Activated T-cell treated with anti-CD3 and anti-CD28 coated beads, Interleukin-2, amount 50 U/mL, for 72 hours (primary cell): ENCODE measurements around the gene BYSL. TPM values are rescaled to one million over a fixed set of nuclear protein-coding genes. Genes with fewer than 3 reads are reported as not detected.

Source experiments
- ATAC-seq, 2 donors: fragments of 150-1000 bp; cut with Tn5 transposase; replicated peaks in 1 of 2; 2 replicates each; pipeline ENCODE4 v1.10.0; 2021; ENCODE audit warnings: moderate library complexity in 2 of 2, mild to moderate bottlenecking in 1 of 2
- DNase-seq, 2 donors: peaks; one replicate each; pipeline ENCODE4 v3.0.0; 2021 to 2022; ENCODE audit warnings: mixed read lengths in 1 of 2
- H3K27ac Mint-ChIP-seq: one replicate; pipeline ENCODE4 v1.8.0; 2022; ENCODE audit warnings: mild to moderate bottlenecking, moderate library complexity, mixed read lengths
- H3K27me3 Mint-ChIP-seq: one replicate; pipeline ENCODE4 v1.8.0; 2022; ENCODE audit warnings: low read depth, mixed read lengths
- H3K36me3 Mint-ChIP-seq, 2 donors: one replicate each; pipeline ENCODE4 v1.8.0; 2022; ENCODE audit warnings: mixed read lengths in 2 of 2, mild to moderate bottlenecking in 1 of 2; ENCODE audit not compliant: insufficient read depth in 2 of 2
- H3K4me1 Mint-ChIP-seq: one replicate; pipeline ENCODE4 v1.8.0; 2022; ENCODE audit warnings: low read depth, mixed read lengths
- H3K4me3 Mint-ChIP-seq, 2 donors: one replicate each; pipeline ENCODE4 v1.8.0; 2022; ENCODE audit warnings: mild to moderate bottlenecking in 2 of 2, mixed read lengths in 2 of 2, moderate library complexity in 2 of 2
- H3K9me3 Mint-ChIP-seq, 2 donors: one replicate each; pipeline ENCODE4 v1.8.0; 2022; ENCODE audit warnings: mixed read lengths in 2 of 2
- total RNA-seq, 2 donors: library from RNA; stranded (reverse); gene quantifications; one replicate each; pipeline ENCODE4 v1.2.3, GENCODE V29; 2022

BYSL gene
- total RNA-seq, 2 donors from 2014 or later = 30.4 to 38.1 TPM

GRCh38 chr6:41976794-41977484, 55.6 kb downstream of the BYSL start:
- Mint-ChIP-seq H3K27me3 (no peaks in the 10 kb centered on the region), H3K27ac (peak overlapping the region; percentile 97), H3K4me1 (peaks cover 78% of the 10 kb centered on the region), H3K4me3 (peak overlapping the region; percentile 59 to 68), H3K36me3 (peaks cover 2 to 4% of the 10 kb centered on the region in 2 donors), H3K9me3 (peaks cover 0 to 3% of the 10 kb centered on the region in 2 donors)
- ATAC-seq (peak; percentile 94 to 96), DNase-seq (peak; percentile 50 to 55)

Other genes with a start within 250 kb of the BYSL start
- gene TFEB, start 185.9 kb upstream of the BYSL start, total RNA-seq = 10 to 100 TPM; 15.3 to 17.5 TPM
- not detected for gene PGC, start 174.1 kb upstream of the BYSL start, total RNA-seq
- gene FRS3, start 141.6 kb upstream of the BYSL start, total RNA-seq = 10 to 100 TPM; 10.5 to 11.4 TPM
- under 1 TPM in 1 of 2 donors, not detected in 1; 0.29 TPM for gene PRICKLE4, start 140.7 kb upstream of the BYSL start, total RNA-seq
- gene TOMM6, start 133.8 kb upstream of the BYSL start, total RNA-seq = 100 to 1,000 TPM; 109 to 120 TPM
- gene USP49, start 26.1 kb upstream of the BYSL start, total RNA-seq = 10 to 100 TPM; 13.3 to 14.8 TPM
- 10 to 100 TPM; 24.9 to 34.6 TPM for gene MED20, start 360 bp upstream of the BYSL start, total RNA-seq
- gene CCND3, start 20.3 kb downstream of the BYSL start, total RNA-seq = 100 to 1,000 TPM; 256 to 259 TPM
- 10 to 100 TPM; 62.6 to 70.4 TPM for gene TAF8, start 129.0 kb downstream of the BYSL start, total RNA-seq
- under 1 TPM; 0.26 to 0.65 TPM for gene C6orf132, start 221.1 kb downstream of the BYSL start, total RNA-seq